Sigmoid colon (tissue), 4 donors: ENCODE results near the gene EID2.

Source experiments
- EP300 ChIP-seq, 4 donors: sonication (generic); formaldehyde crosslinking; IDR thresholded peaks; one replicate each; pipeline ENCODE4 v1.6.1; 2017; ENCODE audit warnings: antibody characterized with exemption in 4 of 4
- POLR2A ChIP-seq, 2 donors: fragments of 450-650 bp; IDR thresholded peaks; one replicate each; pipeline ENCODE4 v1.6.1; 2016; ENCODE audit warnings: antibody characterized with exemption in 2 of 2, mild to moderate bottlenecking in 2 of 2, moderate library complexity in 2 of 2
- POLR2AphosphoS5 ChIP-seq, 4 donors: sonication (generic); formaldehyde crosslinking; IDR thresholded peaks; one replicate each; pipeline ENCODE4 v1.6.1; 2017; ENCODE audit warnings: antibody characterized with exemption in 4 of 4
- TF ChIP-seq, protein P1 (sequence below), 4 experiments: fragments of 450-650 bp in 3 of 4; fragments of 200-600 bp in 1 of 4; IDR thresholded peaks; one replicate each; pipeline ENCODE4 v1.5.1; 2016 to 2019; ENCODE audit warnings: antibody characterized with exemption in 4 of 4, mild to moderate bottlenecking in 3 of 4, moderate library complexity in 2 of 4

DNA sequence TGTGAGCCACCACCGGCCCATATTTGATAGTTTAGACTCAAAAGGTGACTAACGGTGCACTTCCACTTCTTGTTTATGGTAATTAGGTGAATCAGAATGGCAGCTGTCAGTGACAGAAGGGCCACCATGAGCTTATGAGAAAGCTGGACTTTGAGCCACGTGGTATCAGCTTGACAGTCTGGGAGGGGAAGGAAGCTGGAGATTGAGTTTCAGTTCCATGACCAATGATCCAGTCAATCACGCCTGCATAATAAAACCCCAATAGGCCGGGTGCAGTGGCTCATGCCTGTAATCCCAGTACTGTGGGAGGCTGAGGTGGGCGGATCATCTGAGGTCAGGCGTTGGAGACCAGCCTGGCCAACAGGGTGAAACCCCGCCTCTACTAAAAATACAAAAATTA, 15.5 kb downstream of the EID2 start:
- TF ChIP-seq, protein P1, sequence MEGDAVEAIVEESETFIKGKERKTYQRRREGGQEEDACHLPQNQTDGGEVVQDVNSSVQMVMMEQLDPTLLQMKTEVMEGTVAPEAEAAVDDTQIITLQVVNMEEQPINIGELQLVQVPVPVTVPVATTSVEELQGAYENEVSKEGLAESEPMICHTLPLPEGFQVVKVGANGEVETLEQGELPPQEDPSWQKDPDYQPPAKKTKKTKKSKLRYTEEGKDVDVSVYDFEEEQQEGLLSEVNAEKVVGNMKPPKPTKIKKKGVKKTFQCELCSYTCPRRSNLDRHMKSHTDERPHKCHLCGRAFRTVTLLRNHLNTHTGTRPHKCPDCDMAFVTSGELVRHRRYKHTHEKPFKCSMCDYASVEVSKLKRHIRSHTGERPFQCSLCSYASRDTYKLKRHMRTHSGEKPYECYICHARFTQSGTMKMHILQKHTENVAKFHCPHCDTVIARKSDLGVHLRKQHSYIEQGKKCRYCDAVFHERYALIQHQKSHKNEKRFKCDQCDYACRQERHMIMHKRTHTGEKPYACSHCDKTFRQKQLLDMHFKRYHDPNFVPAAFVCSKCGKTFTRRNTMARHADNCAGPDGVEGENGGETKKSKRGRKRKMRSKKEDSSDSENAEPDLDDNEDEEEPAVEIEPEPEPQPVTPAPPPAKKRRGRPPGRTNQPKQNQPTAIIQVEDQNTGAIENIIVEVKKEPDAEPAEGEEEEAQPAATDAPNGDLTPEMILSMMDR (IDR thresholded peaks at IDR 0.05), result no peak
- TF ChIP-seq EP300 (IDR thresholded peaks at IDR 0.05), result no peak
- TF ChIP-seq POLR2AphosphoS5 (IDR thresholded peaks at IDR 0.05), result no peak
- TF ChIP-seq POLR2A (IDR thresholded peaks at IDR 0.05), result no peak
